ENCODE results near the gene TGFB1.

TGFB1 gene

GRCh38 chr19:41339936-41340335 is 13.8 kb downstream of the TGFB1 start:
- DNase-seq: no peak

DNA sequence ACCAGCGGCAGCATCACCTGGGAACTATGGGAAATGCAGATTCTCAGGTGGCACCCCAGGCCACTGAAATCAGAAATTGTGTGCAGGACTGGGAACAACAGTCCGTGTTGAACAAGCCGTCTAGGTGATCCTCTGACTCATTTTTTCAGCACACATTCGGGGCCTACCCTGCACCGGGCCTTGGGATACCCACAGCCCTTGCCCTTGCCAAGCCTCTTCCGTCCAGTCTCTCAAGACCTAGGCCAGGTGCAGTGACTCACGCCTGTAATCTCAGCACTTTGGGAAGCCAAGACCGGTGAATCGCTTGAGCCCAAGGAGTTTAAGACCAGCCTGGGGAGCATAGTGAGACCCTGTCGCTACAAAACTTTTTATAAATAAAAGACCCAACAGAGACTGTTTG is 18.3 kb downstream of the TGFB1 start:
- DNase-seq: no peak

- DNase-seq: no peak
Observed at GRCh38 chr19:41334793-41335192, 18.9 kb downstream of the TGFB1 start.

GRCh38 chr19:41332468-41332867 is 21.3 kb downstream of the TGFB1 start:
- DNase-seq: no peak

GRCh38 chr19:41332000-41332399 is 21.7 kb downstream of the TGFB1 start:
- DNase-seq: no peak

- DNase-seq: peak; percentile 17
Observed at GRCh38 chr19:41330946-41331678, 22.6 kb downstream of the TGFB1 start.

DNA sequence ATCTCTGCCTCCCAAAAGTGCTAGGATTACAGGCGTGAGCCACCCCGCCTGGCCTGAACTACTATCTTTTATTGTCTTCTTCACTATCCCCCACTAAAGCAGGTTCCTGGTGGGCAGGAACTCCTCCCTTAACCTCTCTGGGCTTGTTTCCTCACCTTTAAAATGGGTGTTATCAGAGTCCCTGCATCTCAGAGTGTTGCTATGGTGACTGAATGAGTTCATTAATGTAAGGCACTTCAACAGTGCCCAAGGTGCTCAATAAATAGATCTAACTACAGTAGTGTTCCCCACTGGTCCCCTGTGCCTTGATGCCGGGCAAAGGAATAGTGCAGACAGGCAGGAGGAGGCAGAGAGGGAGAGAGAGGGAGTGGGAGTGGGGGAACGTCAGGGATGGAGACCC is 23.2 kb downstream of the TGFB1 start:
- DNase-seq: peak; percentile 20

- DNase-seq: no peak
Observed at GRCh38 chr19:41328842-41329225, 24.9 kb downstream of the TGFB1 start.

DNA sequence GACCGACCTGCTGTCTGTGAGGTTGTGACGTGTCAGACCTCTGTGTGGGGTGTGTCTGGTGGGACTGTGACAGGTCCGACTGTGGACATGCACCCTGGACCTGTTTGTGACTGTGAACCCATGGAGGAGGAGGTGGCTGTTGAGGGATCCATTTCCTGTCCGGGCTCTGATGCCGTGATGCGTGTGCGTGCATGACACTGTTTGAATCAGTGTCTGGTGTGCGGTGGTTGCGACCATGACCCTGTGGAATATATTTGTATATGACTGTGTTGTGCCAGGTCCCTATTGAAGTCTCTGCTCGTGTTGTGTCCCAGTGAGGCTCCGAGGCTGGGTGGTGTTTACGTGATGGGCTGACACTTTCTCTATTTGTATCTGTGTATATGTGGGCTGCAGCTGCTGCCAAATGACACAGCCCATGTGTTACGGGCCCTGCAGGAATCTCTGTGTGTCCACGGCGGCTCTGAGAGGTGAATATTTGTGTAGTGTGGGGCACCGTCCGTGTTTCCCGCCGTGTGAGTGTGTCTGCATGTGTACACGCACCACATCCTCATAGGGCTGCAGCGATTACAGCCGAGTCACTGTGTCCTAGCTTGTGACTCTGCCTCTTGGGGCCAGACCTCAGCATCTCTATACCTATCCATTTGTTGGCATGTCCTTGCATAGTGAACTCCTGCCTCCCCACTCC is 25.4 kb downstream of the TGFB1 start:
- no peak for DNase-seq

DNA sequence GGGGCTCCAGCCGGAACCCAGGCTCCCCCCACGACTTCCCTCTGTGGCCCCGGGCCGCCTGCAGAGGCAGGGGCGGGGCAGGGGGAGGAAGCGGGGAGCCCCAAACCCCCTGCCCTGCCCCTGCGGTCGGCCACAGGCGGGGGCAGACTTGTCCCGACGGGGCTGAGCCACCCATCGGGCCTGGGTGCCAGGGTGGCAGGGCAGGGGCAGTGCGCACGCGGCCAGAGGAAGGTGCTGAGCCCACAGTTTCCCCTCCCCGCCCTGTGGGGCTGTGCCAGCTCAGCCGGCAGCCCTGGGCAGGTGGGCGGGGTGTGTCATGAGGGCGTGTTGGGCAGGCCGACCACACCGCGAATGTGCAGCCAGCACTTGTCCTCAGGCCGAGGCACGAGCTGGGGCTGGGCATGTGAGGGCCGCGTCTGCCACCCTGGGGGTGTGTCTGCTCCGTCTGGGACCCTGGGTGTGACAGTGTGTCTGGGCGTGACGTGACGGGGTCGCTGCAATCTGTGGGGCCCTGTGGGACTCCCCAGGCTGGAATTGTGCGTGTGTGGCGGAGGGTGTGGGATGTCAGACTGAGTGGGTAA is 26.1 kb downstream of the TGFB1 start:
- no peak for DNase-seq

DNA sequence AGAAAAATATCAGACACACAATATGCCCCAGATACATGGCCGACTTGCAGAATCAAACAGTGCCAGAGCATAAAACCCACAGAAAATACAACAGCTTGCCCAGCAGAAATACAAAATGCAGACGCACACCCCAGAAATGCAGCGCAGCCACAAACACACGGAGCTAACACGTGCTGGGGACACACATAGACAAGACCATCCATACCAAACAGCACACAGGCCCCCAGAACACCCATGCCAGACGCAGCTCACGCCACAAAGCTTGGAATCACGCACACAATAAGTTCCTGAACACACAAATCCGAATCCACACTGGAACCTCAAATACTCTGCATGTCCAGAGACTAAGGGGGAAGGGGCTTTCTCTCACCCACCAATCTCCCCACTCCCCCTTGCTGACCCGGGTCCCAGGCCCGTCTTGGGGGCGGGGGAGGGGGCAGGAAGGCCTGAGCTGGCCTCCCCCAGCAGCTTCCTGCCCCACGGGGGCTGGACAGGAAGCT is 26.6 kb downstream of the TGFB1 start:
- DNase-seq: no peak

DNA sequence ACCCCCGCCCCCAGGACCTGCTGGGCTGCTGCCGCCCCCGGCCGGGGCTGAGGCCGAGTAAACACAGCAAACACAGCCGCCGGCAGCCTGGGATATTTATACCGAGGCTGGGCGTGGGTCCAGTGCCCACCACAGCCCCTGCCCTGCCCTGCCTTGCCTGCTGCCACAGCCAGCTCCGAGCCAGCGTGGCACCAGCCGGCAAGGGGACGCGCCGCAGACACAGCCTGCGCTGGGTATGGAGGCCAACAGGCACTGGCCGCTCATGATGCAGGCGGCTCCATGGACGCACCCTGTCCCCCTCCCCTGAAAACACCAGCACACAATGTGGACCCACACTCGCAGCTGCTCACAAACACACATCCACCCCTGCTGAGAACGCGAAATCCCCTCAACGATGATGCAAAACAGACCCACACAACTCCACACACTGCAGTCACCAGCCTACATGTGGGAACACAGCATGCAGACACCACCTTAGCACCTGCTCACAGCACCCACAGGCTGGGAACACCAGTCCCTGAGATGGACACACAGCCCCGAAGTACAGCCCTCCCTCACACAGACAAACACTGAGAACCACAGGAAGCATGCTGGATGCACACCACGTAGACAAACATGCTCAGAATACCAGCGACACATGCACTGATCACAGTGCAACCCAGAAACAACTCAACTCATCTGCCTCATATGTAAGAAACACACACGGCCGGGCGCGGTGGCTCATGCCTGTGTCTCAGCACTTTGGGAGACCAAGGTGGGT is 27.6 kb downstream of the TGFB1 start:
- DNase-seq: no peak

- DNase-seq: no peak
Observed at GRCh38 chr19:41325640-41325946, 28.1 kb downstream of the TGFB1 start.

DNA sequence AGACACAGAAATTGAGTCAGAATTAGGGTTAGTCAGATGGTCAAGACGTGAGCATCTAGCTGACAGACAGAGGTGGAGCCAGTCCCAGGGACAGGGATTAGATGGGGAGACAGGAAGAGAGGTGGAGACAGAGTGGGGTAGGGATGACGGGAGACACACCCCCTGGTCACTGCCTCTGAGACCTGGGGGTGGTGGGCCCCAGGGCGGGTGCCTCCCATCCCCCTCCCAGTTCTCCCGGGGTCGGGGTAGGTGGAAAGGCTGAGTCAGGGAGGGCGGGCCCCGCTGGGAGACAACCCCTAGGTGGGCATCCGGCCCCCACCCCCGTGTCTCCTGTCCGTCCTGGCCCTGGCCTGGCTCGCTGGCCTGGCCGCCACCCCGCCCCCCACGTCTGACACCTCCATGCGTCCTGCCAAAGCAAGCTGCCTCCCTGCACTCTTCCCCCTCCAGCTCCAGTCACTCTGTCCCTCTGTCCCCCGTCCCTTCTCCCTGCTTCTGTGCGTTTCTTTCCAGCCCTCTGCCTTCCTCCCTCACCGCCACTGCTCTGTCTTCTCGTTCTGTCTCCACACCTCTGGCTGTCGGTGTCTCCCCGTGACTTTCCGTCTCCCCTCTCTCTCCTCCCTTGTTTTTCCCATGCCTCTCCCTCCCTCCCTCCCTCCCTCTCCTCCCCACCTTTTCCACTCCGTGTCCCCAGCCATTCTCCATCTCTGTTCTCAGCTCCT is 28.6 kb downstream of the TGFB1 start:
- no peak for DNase-seq

DNA sequence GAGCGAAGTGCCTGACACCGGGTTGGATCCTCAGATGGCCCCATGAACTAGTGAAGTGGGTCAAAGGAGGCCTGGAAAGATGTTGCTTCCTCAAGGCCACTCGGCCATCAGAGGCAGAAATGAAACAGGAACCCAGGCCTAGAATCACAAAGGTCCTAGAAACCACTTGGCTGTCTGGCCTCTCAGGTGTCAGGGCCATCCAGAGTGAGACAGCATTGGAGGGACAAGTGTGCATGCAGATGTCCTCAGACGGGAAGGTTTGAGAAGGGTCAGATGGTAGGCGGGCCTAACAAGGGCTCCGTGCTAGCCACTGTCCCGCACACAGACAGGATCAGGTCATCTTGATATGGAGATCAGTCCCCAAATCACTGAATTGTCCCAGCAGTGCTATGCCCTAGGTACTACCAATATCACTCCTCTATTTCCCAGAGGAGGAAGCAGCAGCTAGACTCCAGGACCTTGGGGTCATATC is 29.5 kb downstream of the TGFB1 start:
- no peak for DNase-seq

DNA sequence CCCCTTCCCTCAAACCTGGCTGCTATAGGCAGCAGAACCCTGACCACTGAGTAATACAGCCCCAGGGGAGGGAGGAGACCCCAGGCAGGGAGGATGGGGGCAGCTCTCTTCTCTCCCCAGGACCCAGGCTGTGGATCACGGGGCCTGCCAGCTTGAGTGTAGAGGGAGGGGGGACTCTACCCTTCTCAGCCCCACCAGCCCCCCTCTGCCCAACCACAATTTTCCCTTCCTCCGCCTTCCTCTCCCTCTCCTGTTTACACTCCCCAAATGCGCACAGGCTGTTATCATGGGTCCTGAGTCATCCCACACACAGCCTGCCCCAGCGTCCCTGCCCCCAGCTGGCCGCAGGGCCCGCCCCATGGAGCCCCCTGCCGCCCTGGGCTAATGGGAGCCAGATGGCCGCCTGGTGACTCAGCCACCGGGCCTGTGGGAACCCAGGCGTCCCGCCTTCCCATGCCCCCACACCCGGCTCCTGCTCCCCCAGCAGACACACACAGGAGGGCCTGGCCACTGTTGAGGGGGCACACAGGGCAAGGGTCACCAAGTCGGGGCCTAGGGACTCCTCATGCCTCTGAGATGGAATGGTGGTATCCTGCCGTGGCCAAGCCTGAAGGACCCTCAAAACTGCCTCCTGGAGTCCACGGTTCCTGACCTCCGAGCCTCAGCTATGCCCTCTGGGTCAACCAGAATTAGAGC is 30.1 kb downstream of the TGFB1 start:
- no peak for DNase-seq

DNA sequence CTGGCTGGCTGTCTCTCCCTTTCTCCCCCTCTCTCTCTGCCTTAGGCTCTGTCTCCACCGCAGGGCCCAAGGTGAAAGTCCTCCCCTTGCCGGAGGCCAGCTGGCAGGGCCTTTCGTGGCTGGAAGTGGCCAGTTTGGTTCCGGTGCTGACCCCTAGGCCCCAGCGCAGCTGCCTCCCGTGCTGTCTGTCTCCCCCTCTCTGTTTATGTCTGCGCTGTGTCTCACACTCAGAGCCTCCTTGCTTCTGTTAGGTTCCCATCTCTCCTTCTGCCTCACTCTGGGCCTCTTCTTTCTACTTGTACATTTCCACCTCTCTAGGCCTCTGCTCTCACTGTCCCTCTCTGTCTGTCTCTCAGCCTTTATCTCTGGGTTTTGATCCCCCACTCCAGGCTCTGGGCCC is 30.7 kb downstream of the TGFB1 start:
- DNase-seq: no peak

- no peak for DNase-seq
Observed at GRCh38 chr19:41322451-41322850, 31.3 kb downstream of the TGFB1 start.

DNA sequence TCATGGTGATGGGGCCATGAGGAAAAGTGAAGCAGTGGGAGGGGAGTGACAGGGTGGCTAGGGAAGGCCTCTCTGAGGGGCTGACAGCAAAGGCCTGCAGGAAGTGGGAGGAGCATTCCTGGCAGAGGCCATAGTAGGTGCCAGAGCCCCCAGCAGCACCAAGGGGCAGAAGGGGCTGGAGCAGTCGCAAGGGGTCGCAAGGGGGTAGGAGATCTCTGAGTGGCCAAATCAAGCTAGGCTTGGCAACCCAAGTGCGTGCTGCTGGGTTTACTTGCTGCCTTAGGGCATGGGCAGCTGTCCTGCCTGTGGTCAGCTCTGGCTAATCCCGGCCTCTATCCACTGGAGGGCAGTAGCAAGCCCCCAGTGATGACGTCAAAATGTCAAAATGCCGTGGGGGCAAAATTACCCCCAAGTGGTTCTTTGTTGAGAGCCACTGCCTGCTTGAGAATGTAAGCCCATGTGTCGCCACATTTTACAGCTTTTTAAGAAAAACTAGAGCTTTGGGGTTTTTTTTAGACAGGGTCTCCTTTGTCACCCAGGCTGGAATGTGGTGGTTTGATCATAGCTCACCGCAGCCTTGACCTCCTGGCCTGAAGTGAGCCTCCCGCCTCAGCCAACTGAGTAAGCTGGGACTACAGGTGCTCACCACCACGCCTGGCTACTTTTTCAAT is 32.0 kb downstream of the TGFB1 start:
- DNase-seq: no peak

DNA sequence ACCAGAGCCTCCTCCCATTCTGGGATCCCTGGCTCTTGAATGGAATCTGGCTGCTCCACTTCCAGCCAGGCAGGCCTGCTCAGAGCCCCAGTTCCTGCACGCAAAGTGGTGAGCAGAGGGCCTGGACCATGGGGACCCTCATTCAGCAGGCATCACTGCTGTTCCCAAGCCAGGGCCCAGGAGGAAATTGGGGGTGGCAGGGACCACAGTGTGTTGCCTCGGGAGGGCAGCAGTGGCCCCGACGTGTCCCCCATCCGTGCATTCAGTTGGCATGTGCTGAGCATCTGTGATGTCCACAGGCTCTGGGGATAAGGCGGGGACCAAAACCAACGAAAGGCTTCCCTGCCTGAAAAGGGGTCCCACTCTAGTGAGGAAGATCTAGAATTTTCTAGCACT is 32.5 kb downstream of the TGFB1 start:
- no peak for DNase-seq

GRCh38 chr19:41320568-41320967 is 33.2 kb downstream of the TGFB1 start:
- DNase-seq: no peak

- DNase-seq: no peak
Observed at GRCh38 chr19:41320185-41320518, 33.6 kb downstream of the TGFB1 start.

Measured in NCI-H748 treated with DMSO at 0.1 percent for 48 hours (cell line).